NCI-H2029 (cell line): ENCODE results near the gene ARL5A.

Source experiments
- DNase-seq: peaks from one replicate; lab custom pipeline; 2025; lab: John Stamatoyannopoulos, UW

The ARL5A gene

DNA sequence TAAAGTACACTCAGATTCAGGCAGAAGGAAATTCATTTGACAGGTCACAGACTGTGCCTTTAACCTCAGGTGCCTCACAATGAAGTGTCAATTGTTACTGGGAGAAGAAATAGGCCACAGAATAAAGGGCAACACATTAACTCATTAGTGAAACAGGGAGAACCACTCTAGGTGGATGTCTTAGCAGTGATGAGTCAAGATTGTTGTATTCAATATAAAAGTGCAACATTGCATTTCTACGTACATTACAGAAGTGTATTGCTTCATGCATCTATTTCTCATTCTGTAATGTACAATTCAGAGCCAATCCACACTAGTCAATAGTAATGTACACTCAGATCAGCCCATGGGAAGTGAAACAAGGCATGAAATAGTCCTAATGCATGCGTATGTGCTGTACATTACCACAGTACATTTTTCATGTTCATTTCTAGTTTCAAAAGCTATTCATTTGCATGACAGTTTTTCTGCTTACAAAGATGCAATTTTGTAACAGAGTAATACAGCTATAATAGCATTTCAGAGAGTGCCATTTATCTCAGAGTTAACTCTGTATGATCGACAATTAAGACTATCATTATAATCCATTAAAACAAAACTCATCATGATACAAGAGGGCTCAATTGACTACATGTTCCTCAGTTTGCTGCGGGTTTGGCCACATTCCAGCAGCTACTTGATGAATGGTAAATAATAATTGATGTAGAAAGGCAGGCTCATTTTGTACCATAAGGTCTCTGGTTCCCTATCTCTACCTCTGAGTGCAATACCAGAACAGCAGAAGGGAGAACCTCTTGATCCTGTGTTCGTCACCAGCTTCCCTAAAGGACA, 12.2 kb upstream of the ARL5A start:
- DNase-seq, result no peak

DNA sequence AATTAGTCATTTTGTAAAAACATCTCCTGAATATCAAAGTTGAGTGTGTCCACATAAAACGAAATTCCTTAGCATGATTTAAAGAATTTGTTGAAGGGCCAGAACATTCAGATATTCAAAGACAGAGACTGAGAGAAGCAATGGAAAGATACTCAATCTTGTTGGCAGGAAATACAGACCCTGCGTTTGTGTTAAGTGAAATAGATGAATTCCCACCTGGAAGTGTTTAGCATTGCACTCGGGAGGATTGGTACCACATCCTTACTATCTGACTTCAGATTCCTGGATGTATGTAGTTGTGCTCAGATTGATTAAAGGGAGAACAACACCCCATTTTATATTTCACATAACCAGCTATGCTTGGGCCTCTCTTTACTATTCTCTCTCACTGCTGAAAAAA, 9.7 kb upstream of the ARL5A start:
- no peak for DNase-seq

DNA sequence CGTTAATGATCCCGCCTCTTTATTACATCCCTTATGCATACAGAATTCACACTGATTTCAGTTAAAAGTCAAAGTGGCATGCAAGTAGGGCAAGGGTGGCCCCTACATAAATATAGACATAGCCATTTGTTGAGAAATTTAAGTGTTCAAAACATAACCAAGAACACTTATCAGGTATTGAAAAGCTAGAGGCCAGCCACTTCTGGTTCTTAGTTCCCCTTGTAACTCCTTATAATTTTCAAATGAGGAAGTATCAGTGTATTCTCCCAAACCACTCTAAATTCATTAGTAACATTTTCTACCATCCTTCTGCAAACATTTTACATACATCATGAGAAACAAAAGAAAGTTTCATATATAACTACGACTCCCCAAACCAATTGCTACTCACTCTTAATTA, 5.8 kb upstream of the ARL5A start:
- DNase-seq, result no peak

DNA sequence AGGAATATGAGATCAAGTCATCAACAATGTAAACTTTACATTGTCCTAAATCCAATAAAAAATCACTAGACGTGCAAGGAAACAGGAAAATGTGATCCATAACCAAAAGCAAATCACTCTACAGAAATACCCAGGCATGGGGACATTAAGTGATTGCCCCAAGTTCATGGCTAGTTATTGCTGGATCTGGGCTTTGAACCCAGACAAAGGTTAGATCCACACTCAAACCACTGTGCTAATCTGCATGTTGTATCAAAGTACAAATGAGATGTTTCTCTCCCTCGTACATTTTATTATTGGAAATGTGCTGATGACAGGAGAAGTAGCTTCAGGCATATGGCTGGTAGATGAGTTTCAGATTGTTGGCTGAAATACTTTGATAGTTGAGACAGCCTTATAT, 2.7 kb upstream of the ARL5A start:
- no peak for DNase-seq

DNA sequence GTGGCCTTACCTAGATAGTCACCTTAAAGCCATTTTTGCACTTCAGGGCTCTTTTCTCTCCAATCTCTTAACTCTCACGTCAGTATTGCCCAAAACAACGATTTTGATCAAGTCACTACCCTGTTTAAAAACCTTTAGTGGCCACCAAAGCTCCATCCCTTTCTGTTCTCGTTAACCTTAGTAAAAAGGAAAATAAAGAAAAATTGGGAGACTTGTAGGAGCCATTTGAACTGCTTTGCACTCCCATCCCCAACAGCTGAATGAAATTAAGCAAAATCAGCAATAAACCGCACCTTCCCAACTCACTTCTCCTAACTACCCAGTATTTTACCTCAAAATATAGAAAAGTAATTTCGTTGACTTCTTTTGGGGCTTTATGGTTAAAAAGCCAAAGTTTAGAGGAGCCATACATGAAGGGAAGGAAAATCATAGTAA, 686 bp upstream of the ARL5A start:
- DNase-seq, result no peak

DNA sequence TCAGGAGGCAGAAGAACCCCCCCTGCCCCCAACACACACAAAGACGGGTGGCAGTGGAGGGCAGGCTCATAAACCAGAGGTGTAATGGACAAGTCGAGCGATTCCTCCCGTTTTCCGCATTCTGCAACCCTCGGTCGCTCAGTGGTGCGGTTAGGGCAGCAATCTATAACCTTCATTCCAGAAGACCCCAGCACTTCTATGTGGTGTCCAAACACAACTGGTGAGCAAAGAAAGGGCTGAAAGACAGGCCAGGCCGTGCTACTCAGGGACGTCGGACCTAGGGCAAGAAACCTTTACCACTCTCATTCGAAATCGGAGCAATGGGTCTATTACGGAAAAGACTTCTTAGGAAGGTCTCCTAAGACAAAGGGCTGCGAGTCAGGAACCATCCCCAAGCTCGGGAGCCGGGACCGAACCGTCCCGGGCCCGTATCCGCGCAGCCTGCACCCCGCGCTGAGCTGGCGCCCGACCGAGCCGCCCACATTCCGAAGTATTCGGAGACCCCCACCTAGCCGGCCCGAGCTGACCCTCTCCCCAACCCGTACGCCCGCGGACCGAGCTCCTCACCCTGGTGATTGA, 568 bp downstream of the ARL5A start:
- DNase-seq, result no peak

DNA sequence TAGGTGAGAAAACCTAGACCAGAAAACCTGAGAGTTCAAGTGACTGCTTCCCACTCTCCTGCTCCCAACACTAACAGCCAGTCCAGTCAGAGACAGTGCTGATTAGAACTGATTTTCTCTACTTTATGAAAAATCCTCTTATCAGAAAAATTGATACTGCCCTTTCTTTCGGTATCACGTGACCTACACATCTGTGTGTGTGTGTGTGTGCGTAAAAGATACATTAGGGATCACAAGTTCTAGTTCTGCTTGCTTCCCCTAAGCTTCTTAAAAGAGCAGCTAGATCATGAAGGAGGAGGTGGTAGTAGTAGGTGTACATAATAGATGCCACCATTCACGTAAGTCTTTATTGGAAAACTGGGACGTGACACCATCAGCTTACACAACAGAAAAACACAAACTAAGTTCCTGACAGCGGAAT, 1.5 kb downstream of the ARL5A start:
- no peak for DNase-seq

DNA sequence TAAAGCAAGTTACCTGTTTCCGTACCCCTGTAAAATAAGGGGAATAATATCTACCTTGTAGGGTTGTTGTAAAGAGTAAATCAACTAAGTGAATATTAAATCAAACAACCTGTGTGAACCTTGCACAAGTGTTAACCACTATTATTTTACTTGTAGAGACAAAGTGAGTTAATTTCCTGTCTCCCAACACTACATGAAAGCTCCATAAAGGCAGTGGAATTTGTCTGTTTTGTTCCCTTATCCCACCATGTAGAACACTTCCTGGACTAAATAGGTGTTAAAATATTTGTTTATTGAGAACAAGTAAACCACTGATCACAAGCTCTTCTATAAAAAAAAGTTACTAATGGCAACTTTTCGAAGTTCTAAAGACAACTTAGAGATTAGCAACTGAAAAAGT, 3.3 kb downstream of the ARL5A start:
- no peak for DNase-seq

DNA sequence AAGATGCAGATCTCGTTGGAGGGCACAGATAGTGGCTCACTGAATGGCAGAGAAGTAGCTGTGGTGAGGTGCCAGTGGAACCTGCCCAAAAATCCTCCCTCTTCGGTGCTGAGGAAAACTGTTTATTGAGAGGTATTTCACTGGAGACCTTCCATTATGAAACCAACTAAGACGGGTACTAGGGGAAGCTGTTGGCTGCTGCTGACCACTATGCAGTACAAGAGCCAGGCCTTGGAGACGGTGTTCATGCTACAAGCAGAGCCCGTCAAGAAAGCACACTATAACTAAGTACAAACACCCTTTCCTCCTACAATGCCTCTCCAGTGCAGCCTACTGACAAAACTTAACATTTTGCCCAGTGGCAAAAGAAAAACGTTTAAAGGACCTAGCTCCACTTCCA, 4.6 kb downstream of the ARL5A start:
- DNase-seq, result no peak

DNA sequence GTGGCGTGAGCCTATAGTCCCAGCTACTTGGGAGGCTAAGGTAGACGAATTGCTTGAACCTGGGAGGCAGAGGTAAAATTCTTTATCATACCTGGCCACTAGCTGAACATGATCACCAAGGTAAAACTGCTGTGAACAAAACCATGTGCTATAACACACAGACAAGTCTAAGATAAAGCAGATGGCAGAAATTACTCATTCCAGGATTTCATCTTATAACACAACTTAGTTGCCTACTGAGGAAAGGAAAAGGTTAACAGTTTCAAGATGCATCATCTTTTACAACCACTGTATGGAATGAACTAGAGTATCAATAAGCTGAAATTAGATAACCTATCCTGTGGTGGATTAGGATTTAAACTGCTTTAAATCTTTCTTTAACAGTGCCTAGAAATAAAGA, 8.3 kb downstream of the ARL5A start:
- no peak for DNase-seq

DNA sequence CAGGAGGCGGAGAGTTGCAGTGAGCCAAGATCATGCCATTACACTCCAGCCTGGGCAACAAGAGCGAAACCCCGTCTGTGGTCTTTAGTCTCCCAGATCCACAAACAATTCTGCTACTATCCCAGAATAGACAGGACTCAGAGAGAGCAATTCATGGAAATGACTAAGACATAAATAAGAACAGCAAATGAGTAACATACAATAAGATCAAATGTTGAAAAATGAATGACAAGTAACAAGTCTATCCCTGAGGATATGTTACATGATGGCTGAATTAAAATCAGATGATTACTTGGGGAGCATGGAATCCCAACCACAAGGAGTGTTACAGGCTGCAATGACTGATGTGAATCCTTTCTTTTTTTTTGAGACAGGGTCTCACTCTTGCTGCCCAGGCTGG, 10.3 kb downstream of the ARL5A start:
- no peak for DNase-seq

DNA sequence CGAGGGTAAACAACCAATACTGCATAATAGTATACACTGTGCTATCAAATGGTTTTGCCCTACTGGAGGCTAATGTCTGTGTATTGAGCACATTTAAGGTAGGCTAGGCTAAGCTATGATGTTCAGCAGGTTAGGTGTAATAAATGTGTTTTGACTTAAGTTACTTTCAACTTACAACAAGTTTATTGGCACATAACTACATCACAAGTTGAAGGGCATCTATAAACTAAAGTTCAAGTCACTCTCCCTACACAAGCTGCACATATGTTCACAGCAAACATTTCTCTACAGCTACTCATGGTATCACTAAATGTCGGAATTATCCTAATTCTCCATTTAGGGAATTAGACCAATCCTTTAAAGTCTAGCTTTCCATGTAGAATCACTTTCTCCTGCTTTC, 11.4 kb downstream of the ARL5A start:
- no peak for DNase-seq

DNA sequence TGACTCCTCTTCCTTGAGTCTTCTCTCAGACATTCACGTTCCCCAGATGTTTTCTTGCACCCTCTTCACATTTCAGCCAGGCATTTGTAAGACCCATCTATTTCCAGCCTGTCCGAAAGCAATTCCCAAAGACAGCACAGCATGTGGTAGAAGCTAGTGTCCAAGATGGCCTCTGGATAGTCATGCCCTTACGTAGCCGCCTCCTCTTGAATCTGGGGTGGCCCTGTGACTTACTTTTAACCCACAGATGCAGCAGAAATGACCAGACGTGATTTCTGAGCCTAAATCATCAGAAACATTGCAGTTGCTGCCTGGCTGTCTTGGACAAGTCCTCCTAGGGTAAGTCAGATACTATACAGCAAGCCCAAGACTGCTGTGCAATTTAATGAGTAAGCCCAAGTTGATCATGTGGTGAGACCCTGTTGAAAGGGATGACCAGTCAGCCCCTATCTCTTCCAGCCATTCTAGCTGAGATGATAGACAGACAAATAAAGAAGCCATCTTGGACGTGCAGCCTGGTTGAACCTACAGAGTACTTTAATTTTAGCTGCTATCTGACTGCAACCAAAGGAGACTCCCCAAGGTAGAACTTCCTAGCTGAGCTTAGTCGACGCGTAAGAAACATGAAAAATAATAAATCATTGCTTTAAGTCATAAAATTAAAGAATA, 12.3 kb downstream of the ARL5A start:
- no peak for DNase-seq

DNA sequence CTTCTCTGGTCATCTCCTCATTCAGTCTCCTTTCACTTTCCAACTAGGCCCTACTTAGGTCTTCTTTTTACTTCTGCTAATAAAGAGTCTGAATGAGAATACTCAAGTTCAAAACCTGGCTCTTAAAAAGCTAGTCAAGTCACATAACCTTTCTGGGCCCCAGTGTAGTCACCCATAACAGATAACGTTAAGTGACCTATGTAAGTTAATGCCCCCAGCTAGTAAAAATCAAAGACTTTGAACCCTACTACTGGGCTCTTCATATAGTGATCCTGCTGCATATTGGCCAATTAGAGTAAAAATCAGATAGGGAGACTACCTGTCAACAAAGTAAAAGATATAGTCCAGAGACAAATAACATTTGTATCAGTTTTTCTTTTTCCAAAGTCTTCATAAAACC, 17.7 kb downstream of the ARL5A start:
- DNase-seq, result no peak

DNA sequence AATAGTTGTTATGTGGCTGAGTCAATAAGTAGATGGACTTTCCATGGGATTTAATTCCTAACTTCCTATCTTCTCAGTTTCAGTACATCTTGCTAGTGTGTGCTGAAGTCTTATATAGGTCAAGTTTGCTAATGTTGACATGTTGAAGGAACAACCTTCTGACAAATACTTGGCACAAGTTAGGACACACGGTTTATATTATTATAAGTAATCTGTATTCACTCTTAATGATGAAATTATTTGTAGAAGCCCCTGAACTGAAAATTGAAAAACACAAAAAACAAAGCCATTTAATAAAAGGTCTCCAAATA, 19.2 kb downstream of the ARL5A start:
- DNase-seq, result no peak

DNA sequence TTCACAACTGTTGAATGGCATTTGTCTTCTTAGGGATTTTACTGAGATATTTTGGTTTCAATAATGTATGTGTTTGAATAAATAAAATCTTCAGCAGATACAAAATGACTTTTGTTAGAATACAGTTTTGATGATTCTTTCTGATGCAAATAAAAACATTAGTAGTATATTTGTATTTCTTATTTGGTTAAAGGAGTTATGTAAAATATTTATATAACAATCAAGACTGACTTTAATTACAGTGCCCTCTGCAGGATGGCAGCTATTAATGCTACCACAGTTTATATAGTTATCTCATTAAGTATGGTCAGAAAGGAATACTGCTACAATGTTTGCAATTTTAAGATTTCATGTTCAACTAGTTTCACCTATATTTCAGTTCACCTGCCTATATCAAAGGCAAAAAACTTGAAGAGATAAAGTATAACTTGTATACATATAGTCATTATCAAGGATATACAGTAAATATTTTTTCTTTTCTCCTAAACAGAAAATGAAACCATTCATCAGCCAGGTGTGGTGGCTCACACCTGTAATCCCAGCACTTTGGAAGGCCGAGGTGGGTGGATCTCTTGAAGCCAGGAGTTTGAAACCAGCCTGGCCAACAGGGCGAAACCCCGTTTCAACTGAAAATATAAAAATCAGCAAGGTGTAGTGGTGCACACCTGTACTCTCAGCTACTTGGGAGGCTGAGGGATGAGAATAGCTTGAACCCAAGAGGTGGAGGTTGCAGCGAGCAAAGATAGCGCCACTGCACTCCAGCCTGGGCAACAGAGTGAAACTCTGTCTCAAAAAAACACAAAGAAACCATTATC, 19.8 kb downstream of the ARL5A start:
- no peak for DNase-seq

DNA sequence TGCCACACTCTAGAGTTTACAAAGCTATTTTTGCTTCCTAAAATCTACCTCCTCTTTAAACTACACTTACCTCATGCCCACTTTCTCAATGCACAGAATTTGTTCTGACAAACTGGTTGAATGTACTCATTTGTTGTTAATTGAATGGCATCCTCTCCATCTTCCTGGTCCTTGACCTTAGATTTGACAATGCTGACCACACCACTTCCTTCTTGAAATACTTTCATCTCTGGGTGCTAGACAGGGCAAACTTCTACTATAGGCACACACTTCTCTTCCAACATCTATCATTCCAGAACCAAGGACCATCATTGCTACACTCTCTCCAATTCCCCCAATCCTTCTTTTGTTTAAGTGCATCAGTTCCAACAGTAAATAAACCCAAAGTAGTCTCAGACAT, 22.3 kb downstream of the ARL5A start:
- DNase-seq, result no peak

DNA sequence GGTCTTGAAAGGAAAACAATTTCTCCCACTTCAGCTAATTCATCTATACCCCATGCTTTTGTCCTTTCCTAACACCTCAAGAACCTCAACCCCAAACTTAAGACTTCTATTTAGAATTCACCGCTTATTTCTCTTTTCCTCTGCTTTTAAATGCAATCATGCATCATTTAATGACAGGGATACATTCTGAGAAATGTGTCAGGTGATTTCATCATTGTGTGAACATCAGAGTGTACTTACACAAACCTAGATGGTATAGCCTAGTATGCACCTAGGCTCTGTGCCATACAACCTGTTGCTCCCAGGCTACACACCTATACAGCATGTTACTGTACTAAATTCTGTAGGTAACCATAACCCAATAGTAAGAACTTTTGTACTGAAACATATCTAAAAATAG, 22.9 kb downstream of the ARL5A start:
- DNase-seq, result no peak

DNA sequence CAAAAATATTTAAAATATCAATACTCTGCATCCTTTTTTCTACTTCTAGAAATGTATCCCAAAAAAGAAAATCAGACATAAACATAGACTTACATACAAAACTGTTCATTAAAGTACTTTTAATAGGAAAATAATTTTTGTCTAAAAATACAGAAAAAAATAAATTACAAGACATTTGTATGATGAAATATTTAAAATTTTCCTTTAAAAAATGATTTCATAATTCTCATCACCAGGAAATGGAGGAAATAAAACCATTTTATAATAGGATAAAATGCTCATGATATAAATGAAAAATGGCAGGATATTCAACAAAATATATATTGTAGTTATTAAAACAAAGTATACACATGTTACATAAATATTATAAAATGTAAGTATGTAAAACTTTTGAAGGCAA, 24.4 kb downstream of the ARL5A start:
- DNase-seq, result no peak

DNA sequence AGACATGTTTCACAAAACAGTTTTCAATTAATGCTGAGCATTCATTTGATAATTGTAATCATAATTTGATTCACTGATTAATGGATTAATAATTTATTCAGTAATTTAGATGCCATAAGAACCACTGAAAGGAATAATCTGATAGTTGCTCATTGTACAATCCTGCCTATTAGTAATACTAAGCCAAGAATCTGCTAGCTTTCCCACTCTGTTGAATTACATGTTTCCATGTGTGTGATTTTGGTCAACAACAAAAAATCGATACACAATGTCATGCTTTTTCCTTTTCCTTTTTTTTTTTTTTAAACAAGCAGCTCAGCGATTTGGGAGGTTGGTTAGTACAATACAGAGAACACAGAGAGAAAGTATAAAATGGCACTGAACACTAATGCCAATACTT, 25.9 kb downstream of the ARL5A start:
- DNase-seq, result no peak

DNA sequence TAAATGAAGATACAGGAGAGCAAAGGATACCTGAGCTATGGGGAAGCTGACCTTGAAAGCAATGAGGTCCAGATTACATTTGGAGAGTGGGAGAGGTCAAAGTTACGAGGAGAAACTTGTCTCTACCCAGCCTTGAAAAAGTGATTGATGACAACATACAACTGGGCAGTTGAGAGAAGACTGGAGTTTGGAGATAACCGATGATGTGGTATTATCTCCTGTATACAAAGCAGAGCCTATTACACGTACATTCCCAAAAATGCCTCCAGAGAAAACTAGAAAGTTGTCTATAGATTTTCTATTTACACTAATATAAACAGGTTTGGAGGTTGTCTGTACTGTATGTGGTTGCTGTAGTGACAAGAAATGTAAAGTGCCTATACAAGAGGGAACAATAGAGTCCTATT, 28.3 kb downstream of the ARL5A start:
- DNase-seq, result no peak

DNA sequence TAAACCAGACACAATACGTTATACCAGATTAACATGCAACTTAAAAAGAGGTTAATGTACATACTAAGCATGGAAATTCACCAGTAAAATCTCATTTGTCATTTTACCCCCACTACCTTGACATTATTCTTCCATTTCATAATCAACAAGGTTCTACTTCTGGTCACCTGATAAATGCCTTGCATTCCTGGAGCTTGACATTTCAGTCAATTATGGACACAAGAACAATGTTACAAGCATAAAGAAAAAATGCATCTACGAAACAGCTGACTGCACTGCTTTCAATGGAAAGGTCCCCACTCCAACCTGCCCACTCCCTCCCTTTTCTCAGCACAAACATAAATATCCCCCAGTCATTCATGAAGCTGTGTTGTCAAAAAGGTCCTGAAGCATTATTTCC, 31.4 kb downstream of the ARL5A start:
- no peak for DNase-seq
